ENCODE data around the gene OR2T10. TPM values are rescaled to one million over a fixed set of nuclear protein-coding genes. Genes with fewer than 3 reads are reported as not detected.

Gene OR2T10, protein sequence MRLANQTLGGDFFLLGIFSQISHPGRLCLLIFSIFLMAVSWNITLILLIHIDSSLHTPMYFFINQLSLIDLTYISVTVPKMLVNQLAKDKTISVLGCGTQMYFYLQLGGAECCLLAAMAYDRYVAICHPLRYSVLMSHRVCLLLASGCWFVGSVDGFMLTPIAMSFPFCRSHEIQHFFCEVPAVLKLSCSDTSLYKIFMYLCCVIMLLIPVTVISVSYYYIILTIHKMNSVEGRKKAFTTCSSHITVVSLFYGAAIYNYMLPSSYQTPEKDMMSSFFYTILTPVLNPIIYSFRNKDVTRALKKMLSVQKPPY
- not detected in 2 replicates for total RNA-seq

DNA sequence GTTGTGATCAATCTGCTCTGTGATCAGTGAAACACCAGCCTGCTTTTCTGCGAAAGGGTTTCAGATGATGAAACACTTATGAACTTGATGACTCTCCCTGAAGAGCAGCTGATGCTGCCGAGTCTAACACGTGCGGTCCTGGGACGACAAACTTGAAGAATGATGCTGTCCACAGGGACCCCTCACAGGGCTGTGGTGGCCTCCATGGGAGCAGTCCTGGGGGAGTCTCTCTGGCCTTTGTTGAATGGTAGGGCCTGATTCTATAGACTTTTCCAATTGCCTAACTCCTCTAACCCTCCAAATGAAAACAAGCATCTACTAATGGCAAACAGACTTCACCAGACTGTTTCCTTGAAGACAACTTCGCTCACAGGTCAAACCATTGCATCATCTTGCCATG is at the start of gene OR2T10:
Gene OR2T10 (minus strand): TSS at position 112 of the 400 bp plus-strand sequence. CDS start 3,932 bp downstream, outside the sequence.

DNA sequence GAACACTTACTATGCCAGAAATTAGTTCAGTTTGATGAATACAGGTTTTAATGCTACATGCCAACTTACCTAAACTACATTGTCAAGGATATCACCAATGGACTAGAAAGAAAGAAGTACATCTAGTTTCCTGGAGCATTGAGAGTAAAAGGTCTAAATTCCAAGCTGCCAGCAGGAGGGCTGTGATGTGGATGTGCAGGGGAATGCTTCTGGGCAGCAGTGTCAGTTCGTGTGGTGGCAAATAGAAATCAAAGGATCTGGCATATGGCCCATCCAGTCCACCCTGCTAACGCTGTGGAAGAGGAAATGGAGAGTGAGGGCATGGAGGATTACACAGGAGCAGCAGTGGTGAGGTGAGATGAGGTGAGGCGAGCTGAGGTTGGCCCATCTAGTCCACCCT is 47.7 kb upstream of the OR2T10 start, which contains the start of gene OR2T35:
Gene OR2T35 (minus strand): TSS at position 101 of the 400 bp plus-strand sequence. CDS start 6,020 bp downstream, outside the sequence.

DNA sequence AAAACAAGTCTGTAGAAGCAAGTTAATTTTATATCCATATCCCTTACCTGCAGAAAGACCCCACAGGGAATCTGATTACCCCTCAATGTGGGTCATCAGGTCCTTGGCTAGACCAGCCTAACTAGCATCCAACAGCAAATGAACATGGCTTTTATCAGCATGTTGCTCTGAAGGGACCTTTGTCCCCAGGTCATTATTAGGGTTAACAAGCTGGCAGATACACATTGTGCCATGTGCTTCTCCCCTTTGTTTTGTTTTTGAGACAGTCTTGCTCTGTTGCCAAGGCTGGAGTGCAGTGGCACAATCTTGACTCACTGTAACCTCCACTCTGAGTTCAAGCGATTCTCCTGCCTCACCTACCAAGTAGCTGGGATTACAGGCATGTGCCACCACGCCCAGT is 37.5 kb upstream of the OR2T10 start, which contains the start of gene OR2T11:
Gene OR2T11 (minus strand): TSS at position 101 of the 400 bp plus-strand sequence. CDS start 7,963 bp downstream, outside the sequence.

DNA sequence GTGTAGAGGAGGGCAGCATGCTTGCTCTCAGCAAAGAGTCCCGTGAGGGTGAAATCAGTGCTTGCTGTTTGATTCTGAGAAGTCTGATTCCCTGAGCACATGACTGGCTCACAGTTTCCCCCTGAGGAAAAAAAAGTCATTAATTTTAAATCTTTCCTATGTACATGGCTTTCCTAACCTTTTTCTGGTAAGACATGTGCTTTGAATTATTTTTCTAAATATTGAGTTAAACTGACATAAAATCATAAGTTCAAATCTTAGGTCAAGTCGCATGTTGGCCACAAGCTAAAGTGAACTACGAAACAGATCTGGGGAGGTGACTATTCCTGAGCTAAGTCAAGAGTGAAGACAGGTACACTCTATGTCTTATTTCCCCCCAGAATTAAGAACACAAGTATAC is 22.8 kb downstream of the OR2T10 start, which contains the start of gene OR2T34:
Gene OR2T34 (minus strand): TSS at position 101 of the 400 bp plus-strand sequence. CDS start 0 bp downstream, at position 101.

DNA sequence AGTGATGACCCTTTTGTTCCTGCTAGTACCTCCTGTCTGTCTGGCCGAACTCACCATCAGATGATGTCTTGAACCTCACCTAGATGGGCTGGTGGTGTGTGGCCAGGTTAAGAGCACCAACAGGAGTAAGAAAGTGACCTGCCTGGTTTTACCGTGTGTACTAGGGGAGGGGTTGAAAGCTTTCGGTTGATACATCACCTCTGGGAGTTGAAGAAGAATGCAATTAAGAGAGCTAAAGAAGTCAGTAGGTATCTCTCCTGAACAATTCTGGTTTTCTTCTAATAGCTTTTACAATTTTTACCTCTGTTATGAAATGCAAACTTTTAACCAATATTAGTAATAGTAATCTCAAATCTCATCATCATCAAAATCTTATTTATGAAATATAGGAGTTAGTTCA is 34.8 kb downstream of the OR2T10 start, which contains the start of gene OR2T29:
Gene OR2T29 (minus strand): TSS at position 101 of the 400 bp plus-strand sequence. CDS start 3,281 bp downstream, outside the sequence.

Other genes starting within 250 kb of the OR2T10 start
- not detected in 2 replicates for gene OR14C36, start 248.9 kb downstream of the OR2T10 start, total RNA-seq
- not detected in 2 replicates for gene OR2T4, start 236.0 kb downstream of the OR2T10 start, total RNA-seq
- gene OR2T6, start 222.0 kb downstream of the OR2T10 start, total RNA-seq, result not detected in 2 replicates
- gene OR2T1, start 194.7 kb downstream of the OR2T10 start, total RNA-seq, result not detected in 2 replicates
- not detected in 2 replicates for gene OR2T2, start 152.1 kb downstream of the OR2T10 start, total RNA-seq
- not detected in 2 replicates for gene OR2T3, start 124.3 kb downstream of the OR2T10 start, total RNA-seq
- gene OR2T5, start 109.1 kb downstream of the OR2T10 start, total RNA-seq, result not detected in 2 replicates
- not detected in 2 replicates for gene OR2G6, start 89.6 kb downstream of the OR2T10 start, total RNA-seq
- gene OR2T29, start 34.9 kb downstream of the OR2T10 start, total RNA-seq, result not detected in 2 replicates
- not detected in 2 replicates for gene OR2T34, start 22.9 kb downstream of the OR2T10 start, total RNA-seq
- not detected in 2 replicates for gene OR2T11, start 37.4 kb upstream of the OR2T10 start, total RNA-seq
- gene OR2T35, start 47.6 kb upstream of the OR2T10 start, total RNA-seq, result not detected in 2 replicates
- not detected in 2 replicates for gene OR2T27, start 57.8 kb upstream of the OR2T10 start, total RNA-seq
- gene OR14I1, start 105.1 kb upstream of the OR2T10 start, total RNA-seq, result not detected in 2 replicates
- not detected in 2 replicates for gene LYPD8, start 158.1 kb upstream of the OR2T10 start, total RNA-seq
- 17.5 and 21.7 TPM in 2 replicates for gene SH3BP5L, start 228.2 kb upstream of the OR2T10 start, total RNA-seq
- gene ZNF672, start 240.5 kb upstream of the OR2T10 start, total RNA-seq, result 14.7 and 15.0 TPM in 2 replicates

Data from bronchus fibroblast of lung (primary cell).